Measurements from ENCODE around the gene FSIP1. TPM values are rescaled to one million over a fixed set of nuclear protein-coding genes. Genes with fewer than 3 reads are reported as not detected.

Gene FSIP1
- total RNA-seq, 1 experiment from 2014 or later = 1.3 TPM

GRCh38 chr15:39663704-39664250 is 118.9 kb downstream of the FSIP1 start:
- Histone ChIP-seq H3K4me1 (peaks cover 22% of the 10 kb centered on the region), H3K36me3 (ENCODE audit: control insufficient read depth, insufficient read depth, low read length) (no peaks in the 10 kb centered on the region), H3K4me3 (ENCODE audit: low read depth, low read length) (no peak overlapping the region), H3K27me3 (replicated peaks; ENCODE audit: control insufficient read depth, insufficient read depth, low read length) (no peaks in the 10 kb centered on the region), H3K9me3 (no peaks in the 10 kb centered on the region; the same call in 1 of the 2 replicates)
- H3K27me3 Mint-ChIP-seq (ENCODE audit: insufficient read depth, unreplicated experiment) = no peaks in the 10 kb centered on the region
- ChIA-PET POLR2A (no interaction called here), CTCF (no interaction called here)
- H3K36me3 Mint-ChIP-seq (ENCODE audit: insufficient read depth, unreplicated experiment) = no peaks in the 10 kb centered on the region
- peaks cover 31% of the 10 kb centered on the region for H3K4me1 Mint-ChIP-seq (ENCODE audit: low read depth, unreplicated experiment)
- no TSS peak for BruUV-seq (replicated peaks)
- TF ChIP-seq CTCF (IDR thresholded peaks at IDR 0.05; ENCODE audit: insufficient read depth in 1 of 2, low read depth in 1 of 2, low read length in 1 of 2, severe bottlenecking in 1 of 2, unreplicated experiment in 1 of 2) = no peak
- H3K27ac Mint-ChIP-seq (ENCODE audit: unreplicated experiment) = no peak overlapping the region
- H3K9me3 Mint-ChIP-seq (ENCODE audit: unreplicated experiment) = no peaks in the 10 kb centered on the region
- intact Hi-C loops (cut with micrococcal nuclease; ENCODE audit: unreplicated experiment) = no loop called here
- DNase-seq = no peak
- H3K4me3 Mint-ChIP-seq (ENCODE audit: unreplicated experiment) = no peak overlapping the region

- Histone ChIP-seq H3K4me1 (peaks cover 12% of the 10 kb centered on the region), H3K9me3 (no peaks in the 10 kb centered on the region; the same call in 1 of the 2 replicates), H3K4me3 (ENCODE audit: low read depth, low read length) (no peak overlapping the region), H3K36me3 (ENCODE audit: control insufficient read depth, insufficient read depth, low read length) (no peaks in the 10 kb centered on the region), H3K27me3 (replicated peaks; ENCODE audit: control insufficient read depth, insufficient read depth, low read length) (no peaks in the 10 kb centered on the region)
- no peaks in the 10 kb centered on the region for H3K27me3 Mint-ChIP-seq (ENCODE audit: insufficient read depth, unreplicated experiment)
- no TSS peak for BruUV-seq (replicated peaks)
- H3K9me3 Mint-ChIP-seq (ENCODE audit: unreplicated experiment) = no peaks in the 10 kb centered on the region
- intact Hi-C loops (cut with micrococcal nuclease; ENCODE audit: unreplicated experiment) = no loop called here
- ChIA-PET CTCF (no interaction called here), POLR2A (no interaction called here)
- no peaks in the 10 kb centered on the region for H3K36me3 Mint-ChIP-seq (ENCODE audit: insufficient read depth, unreplicated experiment)
- DNase-seq = no peak
- TF ChIP-seq CTCF (IDR thresholded peaks at IDR 0.05; ENCODE audit: insufficient read depth in 1 of 2, low read depth in 1 of 2, low read length in 1 of 2, severe bottlenecking in 1 of 2, unreplicated experiment in 1 of 2) = no peak
- no peak overlapping the region for H3K4me3 Mint-ChIP-seq (ENCODE audit: unreplicated experiment)
- H3K4me1 Mint-ChIP-seq (ENCODE audit: low read depth, unreplicated experiment) = peaks cover 11% of the 10 kb centered on the region
- H3K27ac Mint-ChIP-seq (ENCODE audit: unreplicated experiment) = no peak overlapping the region
These were observed 120.9 kb downstream of the FSIP1 start for GRCh38 chr15:39661776-39662175.

- Mint-ChIP-seq H3K4me3 (ENCODE audit: unreplicated experiment) (no peak overlapping the region), H3K27ac (ENCODE audit: unreplicated experiment) (no peak overlapping the region), H3K27me3 (ENCODE audit: insufficient read depth, unreplicated experiment) (no peaks in the 10 kb centered on the region), H3K4me1 (ENCODE audit: low read depth, unreplicated experiment) (no peaks in the 10 kb centered on the region), H3K36me3 (ENCODE audit: insufficient read depth, unreplicated experiment) (no peaks in the 10 kb centered on the region), H3K9me3 (ENCODE audit: unreplicated experiment) (no peaks in the 10 kb centered on the region)
- Histone ChIP-seq H3K4me3 (ENCODE audit: low read depth, low read length) (no peak overlapping the region), H3K4me1 (no peaks in the 10 kb centered on the region), H3K27me3 (replicated peaks; ENCODE audit: control insufficient read depth, insufficient read depth, low read length) (no peaks in the 10 kb centered on the region), H3K36me3 (ENCODE audit: control insufficient read depth, insufficient read depth, low read length) (no peaks in the 10 kb centered on the region), H3K9me3 (no peaks in the 10 kb centered on the region; the same call in 1 of the 2 replicates)
- BruUV-seq (replicated peaks) = no TSS peak
- ChIA-PET POLR2A (no interaction called here), CTCF (interaction anchor here (0.6 kb wide), 1 partner anchor 812 kb away, joined by 3 read pairs; no protein-coding TSS in a partner anchor)
- intact Hi-C loops (cut with micrococcal nuclease; ENCODE audit: unreplicated experiment) = no loop called here
- no peak for DNase-seq
- no peak for TF ChIP-seq CTCF (IDR thresholded peaks at IDR 0.05; ENCODE audit: insufficient read depth in 1 of 2, low read depth in 1 of 2, low read length in 1 of 2, severe bottlenecking in 1 of 2, unreplicated experiment in 1 of 2)
These were observed 123.9 kb downstream of the FSIP1 start for GRCh38 chr15:39658740-39659139.

All from Caco-2 (cell line).